IPS DF 4.7 (cell line): ENCODE results near the gene CDH8.

ENCODE experiments used
- DNase-seq: peaks from one replicate; pipeline ENCODE4 v3.0.0-alpha.2; 2013; ENCODE audit warnings: low spot score; ENCODE audit errors: extremely low read depth

Gene CDH8

GRCh38 chr16:62036101-62036801, at the start of gene CDH8:
CDH8 (minus strand) TSS chr16:62036438; CDS start chr16:62021403, 15,035 bp downstream.
- DNase-seq: no peak

GRCh38 chr16:62079236-62079635, 43.0 kb upstream of the CDH8 start:
- no peak for DNase-seq

GRCh38 chr16:62077998-62078397, 41.8 kb upstream of the CDH8 start:
- DNase-seq: peak; percentile 41

- DNase-seq: no peak
Observed at GRCh38 chr16:62076886-62077285, 40.6 kb upstream of the CDH8 start.

GRCh38 chr16:62068747-62069146, 32.5 kb upstream of the CDH8 start:
- DNase-seq: no peak

GRCh38 chr16:62067981-62068380, 31.7 kb upstream of the CDH8 start:
- DNase-seq: no peak

- DNase-seq: no peak
Observed at GRCh38 chr16:62067182-62067581, 30.9 kb upstream of the CDH8 start.

GRCh38 chr16:62066747-62067146, 30.5 kb upstream of the CDH8 start:
- no peak for DNase-seq

- no peak for DNase-seq
Observed at GRCh38 chr16:62064173-62064572, 27.9 kb upstream of the CDH8 start.

- no peak for DNase-seq
Observed at GRCh38 chr16:62060089-62060488, 23.9 kb upstream of the CDH8 start.

- no peak for DNase-seq
Observed at GRCh38 chr16:62059527-62059926, 23.3 kb upstream of the CDH8 start.

GRCh38 chr16:62058412-62058811, 22.2 kb upstream of the CDH8 start:
- no peak for DNase-seq

- no peak for DNase-seq
Observed at GRCh38 chr16:62051942-62052341, 15.7 kb upstream of the CDH8 start.

- DNase-seq: no peak
Observed at GRCh38 chr16:62050793-62051192, 14.6 kb upstream of the CDH8 start.

GRCh38 chr16:62046801-62047200, 10.6 kb upstream of the CDH8 start:
- DNase-seq: no peak

GRCh38 chr16:62041401-62041800, 5.2 kb upstream of the CDH8 start:
- DNase-seq: no peak

GRCh38 chr16:62038646-62039045, 2.4 kb upstream of the CDH8 start:
- DNase-seq: no peak

- no peak for DNase-seq
Observed at GRCh38 chr16:62038225-62038624, 2.0 kb upstream of the CDH8 start.

- DNase-seq: no peak
Observed at GRCh38 chr16:62036802-62037135, 531 bp upstream of the CDH8 start.

GRCh38 chr16:62035115-62036092, 834 bp downstream of the CDH8 start:
- no peak for DNase-seq

- DNase-seq: no peak
Observed at GRCh38 chr16:62034231-62035114, 1.8 kb downstream of the CDH8 start.

- DNase-seq: no peak
Observed at GRCh38 chr16:62033065-62033464, 3.2 kb downstream of the CDH8 start.
